ENCODE measurements around the gene NUP107.
"Not testable (repeated sequence)": the region's sequence is repeated elsewhere in the genome, so short reads cannot be mapped to it uniquely, and the experiment has no call there.

DNA sequence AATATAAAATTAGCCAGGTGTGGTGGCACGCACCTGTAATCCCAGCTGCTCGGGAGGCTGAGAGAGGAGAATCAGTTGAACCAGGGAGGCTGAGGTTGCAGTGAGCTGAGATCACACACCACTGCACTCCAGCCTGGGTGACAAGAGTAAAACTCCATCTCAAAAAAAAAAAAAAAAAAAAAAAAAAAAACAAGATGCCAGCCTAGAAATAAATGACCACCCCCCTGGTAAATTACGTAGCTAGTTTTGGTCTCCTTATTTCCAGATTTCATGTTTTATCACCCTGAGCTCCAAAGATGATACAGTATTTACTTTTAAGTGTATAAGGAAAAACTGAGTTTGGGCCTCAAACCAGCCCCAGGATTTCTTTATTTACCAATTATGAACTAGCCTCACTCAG lies 49.3 kb upstream of the NUP107 start:
- TF ChIP-seq EZH2phosphoT487 (IDR thresholded peaks at IDR 0.05; ENCODE audit: low read depth), result not testable (repeated sequence)
- TF ChIP-seq, protein P1, sequence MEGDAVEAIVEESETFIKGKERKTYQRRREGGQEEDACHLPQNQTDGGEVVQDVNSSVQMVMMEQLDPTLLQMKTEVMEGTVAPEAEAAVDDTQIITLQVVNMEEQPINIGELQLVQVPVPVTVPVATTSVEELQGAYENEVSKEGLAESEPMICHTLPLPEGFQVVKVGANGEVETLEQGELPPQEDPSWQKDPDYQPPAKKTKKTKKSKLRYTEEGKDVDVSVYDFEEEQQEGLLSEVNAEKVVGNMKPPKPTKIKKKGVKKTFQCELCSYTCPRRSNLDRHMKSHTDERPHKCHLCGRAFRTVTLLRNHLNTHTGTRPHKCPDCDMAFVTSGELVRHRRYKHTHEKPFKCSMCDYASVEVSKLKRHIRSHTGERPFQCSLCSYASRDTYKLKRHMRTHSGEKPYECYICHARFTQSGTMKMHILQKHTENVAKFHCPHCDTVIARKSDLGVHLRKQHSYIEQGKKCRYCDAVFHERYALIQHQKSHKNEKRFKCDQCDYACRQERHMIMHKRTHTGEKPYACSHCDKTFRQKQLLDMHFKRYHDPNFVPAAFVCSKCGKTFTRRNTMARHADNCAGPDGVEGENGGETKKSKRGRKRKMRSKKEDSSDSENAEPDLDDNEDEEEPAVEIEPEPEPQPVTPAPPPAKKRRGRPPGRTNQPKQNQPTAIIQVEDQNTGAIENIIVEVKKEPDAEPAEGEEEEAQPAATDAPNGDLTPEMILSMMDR (IDR thresholded peaks at IDR 0.05; ENCODE audit: low read depth, low read length), result not testable (repeated sequence)
